ENCODE results near the gene MGAT3. TPM values are rescaled to one million over a fixed set of nuclear protein-coding genes. Genes with fewer than 3 reads are reported as not detected.

The MGAT3 gene
- total RNA-seq, 1 donor from 2014 or later = 2.1 TPM

DNA sequence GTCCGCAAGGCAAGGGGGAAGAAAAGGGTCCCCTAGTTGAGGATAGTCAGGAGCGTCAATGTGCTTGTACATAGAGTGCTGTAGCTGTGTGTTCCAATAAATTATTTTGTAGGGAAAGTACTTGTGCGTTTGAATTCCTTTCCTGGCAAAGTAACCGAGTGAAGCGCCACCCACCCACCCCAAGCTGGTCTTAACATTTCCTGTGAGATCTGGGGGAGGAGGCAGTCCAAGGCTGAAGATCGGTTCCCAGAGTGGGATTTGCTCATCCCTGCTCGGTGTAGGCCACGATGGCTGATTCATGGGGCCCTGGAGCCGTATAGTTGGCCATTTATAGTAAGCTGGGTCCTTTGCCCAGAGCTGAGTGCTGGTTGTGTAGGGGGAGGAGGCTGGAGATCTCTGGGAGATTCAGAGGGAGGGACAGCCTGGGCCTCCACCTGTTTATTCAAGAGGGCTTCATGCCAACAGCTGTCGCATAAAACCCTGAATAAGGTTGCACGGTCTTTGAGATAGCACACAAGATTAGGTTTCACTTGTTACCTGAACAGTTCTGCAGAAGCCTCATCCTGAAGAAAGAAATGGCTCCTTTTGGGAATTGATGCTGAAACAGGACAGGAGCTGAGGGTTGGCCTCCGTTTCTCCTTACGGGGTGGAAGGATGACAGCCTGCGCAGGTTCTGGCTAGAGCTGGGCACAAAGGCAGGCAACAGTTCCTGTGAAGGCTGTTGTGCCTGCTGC is 65.9 kb downstream of the MGAT3 start:
- no peaks in the 10 kb centered on the region for H3K9me3 ChIP-seq (ENCODE audit: control insufficient read depth in 3 of 3, low read length in 3 of 3)
- H3K4me1 ChIP-seq (ENCODE audit: control insufficient read depth in 3 of 3, insufficient read depth in 3 of 3, low read length in 3 of 3) = peaks cover 57 to 73% (median 58%) of the 10 kb centered on the region in 3 donors
- H3K27me3 ChIP-seq (ENCODE audit: control insufficient read depth in 3 of 3, insufficient read depth in 3 of 3, low read length in 3 of 3) = no peaks in the 10 kb centered on the region
- peak overlapping the region; percentile 99 to 100 (median 99) for H3K9ac ChIP-seq (ENCODE audit: low read depth in 1 of 3, low read length in 3 of 3)
- H3K4me3 ChIP-seq (ENCODE audit: low read length in 3 of 3) = peak overlapping the region; percentile 94 to 98 (median 94)
- peak overlapping the region; percentile 99 for H3K27ac ChIP-seq (ENCODE audit: low read depth, low read length)
- H3K36me3 ChIP-seq (ENCODE audit: control insufficient read depth in 3 of 3, insufficient read depth in 3 of 3, low read length in 3 of 3) = peaks cover 27 to 42% (median 35%) of the 10 kb centered on the region in 3 donors

DNA sequence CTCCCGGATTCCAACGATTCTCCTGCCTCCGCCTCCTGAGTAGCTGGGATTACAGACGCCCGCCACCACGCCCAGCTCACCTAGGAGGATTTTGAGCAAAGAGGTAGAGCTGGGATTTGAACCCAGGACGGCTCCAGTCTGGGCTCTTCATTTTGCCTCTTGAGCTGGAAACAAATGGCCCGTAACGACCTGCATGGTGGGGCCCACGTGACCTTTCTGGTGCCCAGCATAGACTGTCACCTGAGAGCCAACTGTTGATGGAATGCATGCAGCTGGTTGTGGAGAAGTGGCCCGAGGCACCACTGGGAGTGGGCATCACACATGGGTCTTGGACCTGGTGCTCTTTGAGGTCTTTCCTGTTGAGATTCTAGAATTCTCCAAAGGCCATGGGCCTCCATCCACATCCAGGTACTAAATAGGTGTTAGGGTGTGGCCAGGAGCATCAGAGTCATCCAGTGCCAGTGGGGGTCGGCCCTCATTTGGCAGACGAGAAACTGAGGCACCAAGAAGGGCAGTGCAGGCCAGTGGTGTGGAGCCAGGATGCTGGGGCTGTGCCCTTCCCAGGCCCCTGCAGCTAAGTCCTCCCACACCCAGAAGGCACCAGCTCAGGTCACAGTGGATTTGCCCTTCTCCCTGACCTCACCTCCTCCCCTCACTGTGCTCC is 67.4 kb downstream of the MGAT3 start:
- Histone ChIP-seq H3K27me3 (ENCODE audit: control insufficient read depth in 3 of 3, insufficient read depth in 3 of 3, low read length in 3 of 3) (no peaks in the 10 kb centered on the region), H3K4me1 (ENCODE audit: control insufficient read depth in 3 of 3, insufficient read depth in 3 of 3, low read length in 3 of 3) (peaks cover 63 to 75% (median 66%) of the 10 kb centered on the region in 3 donors), H3K36me3 (ENCODE audit: control insufficient read depth in 3 of 3, insufficient read depth in 3 of 3, low read length in 3 of 3) (peaks cover 30 to 42% (median 39%) of the 10 kb centered on the region in 3 donors)

DNA sequence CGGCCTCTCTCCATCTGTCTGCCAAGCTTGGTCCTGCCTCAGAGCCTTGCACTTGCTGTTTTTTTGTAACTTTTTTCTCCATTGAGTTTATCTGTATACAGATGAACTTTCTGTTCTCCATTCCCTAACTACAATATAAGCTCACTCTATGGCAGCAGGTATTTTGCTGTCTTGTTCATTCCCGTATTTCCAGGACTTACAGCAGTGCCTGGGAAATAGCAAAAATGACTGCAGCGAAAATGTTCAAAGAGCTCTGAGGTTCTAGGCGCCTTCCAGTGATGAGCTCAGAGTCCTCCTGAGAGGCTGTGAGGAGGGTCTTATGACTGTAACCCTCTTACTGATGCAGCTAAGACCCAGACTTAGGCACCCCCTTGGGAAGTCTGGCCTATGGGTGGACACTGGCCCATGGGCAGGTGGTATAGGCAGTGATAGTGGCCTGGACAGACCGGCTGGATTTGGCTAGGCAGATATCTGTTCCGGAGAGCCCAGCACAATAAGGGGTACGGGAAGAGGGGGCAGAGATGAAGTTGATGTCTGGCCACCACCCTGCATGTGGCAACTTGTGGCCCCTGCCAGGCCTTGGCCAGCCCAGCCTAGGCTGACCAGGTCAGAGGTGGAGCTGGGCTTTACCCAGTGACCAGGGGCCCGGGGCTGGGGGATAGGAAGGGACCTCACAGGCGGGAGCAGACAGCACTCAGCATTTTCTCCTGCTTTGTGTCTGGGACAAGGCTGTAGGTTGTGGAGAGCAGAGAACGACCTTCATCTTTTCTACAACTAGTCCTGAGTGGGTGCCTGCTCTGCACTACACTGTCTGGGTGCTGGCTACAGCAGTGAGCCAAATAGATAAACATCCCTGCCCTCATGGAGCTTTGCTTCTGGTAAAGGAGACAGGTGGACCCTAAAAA is 68.2 kb downstream of the MGAT3 start:
- peaks cover 68 to 78% (median 72%) of the 10 kb centered on the region in 3 donors for H3K4me1 ChIP-seq (ENCODE audit: control insufficient read depth in 3 of 3, insufficient read depth in 3 of 3, low read length in 3 of 3)
- H3K27ac ChIP-seq (ENCODE audit: low read depth, low read length) = peak overlapping the region; percentile 23
- peaks cover 37 to 42% (median 42%) of the 10 kb centered on the region in 3 donors for H3K36me3 ChIP-seq (ENCODE audit: control insufficient read depth in 3 of 3, insufficient read depth in 3 of 3, low read length in 3 of 3)
- H3K27me3 ChIP-seq (ENCODE audit: control insufficient read depth in 3 of 3, insufficient read depth in 3 of 3, low read length in 3 of 3) = no peaks in the 10 kb centered on the region
- no peak overlapping the region for H3K4me3 ChIP-seq (ENCODE audit: low read length in 3 of 3)
- no peaks in the 10 kb centered on the region for H3K9me3 ChIP-seq (ENCODE audit: control insufficient read depth in 3 of 3, low read length in 3 of 3)
- peak overlapping the region in 1 of 3 donors; percentile 28 for H3K9ac ChIP-seq (ENCODE audit: low read depth in 1 of 3, low read length in 3 of 3)

More for the DNA sequence above, 67.4 kb downstream of the MGAT3 start:
- Histone ChIP-seq H3K27ac (ENCODE audit: low read depth, low read length) (peak overlapping the region; percentile 23), H3K9me3 (ENCODE audit: control insufficient read depth in 3 of 3, low read length in 3 of 3) (no peaks in the 10 kb centered on the region), H3K9ac (ENCODE audit: low read depth in 1 of 3, low read length in 3 of 3) (peak overlapping the region in 1 of 3 donors; percentile 28), H3K4me3 (ENCODE audit: low read length in 3 of 3) (no peak overlapping the region)

DNA sequence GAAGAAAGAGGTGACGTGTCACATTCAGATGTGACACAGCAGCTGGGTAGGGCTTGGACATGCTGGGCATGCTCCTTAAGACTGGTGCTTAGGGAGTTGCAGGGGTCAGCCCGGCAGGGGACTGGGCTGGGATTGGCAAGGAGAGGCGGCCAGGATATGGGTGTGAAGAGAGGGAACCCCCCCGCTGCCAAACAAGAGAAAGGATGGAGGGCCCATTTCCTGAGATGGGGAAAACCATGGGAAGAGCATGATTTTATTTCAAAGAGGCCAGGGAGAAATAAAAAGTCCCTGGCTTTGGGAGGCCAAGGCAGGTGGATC is 68.8 kb downstream of the MGAT3 start:
- H3K9me3 ChIP-seq (ENCODE audit: control insufficient read depth in 3 of 3, low read length in 3 of 3) = no peaks in the 10 kb centered on the region
- H3K4me3 ChIP-seq (ENCODE audit: low read length in 3 of 3) = no peak overlapping the region
- H3K27me3 ChIP-seq (ENCODE audit: control insufficient read depth in 3 of 3, insufficient read depth in 3 of 3, low read length in 3 of 3) = no peaks in the 10 kb centered on the region
- peaks cover 74 to 84% (median 74%) of the 10 kb centered on the region in 3 donors for H3K4me1 ChIP-seq (ENCODE audit: control insufficient read depth in 3 of 3, insufficient read depth in 3 of 3, low read length in 3 of 3)
- peak overlapping the region; percentile 23 for H3K27ac ChIP-seq (ENCODE audit: low read depth, low read length)
- peak overlapping the region in 1 of 3 donors; percentile 28 for H3K9ac ChIP-seq (ENCODE audit: low read depth in 1 of 3, low read length in 3 of 3)
- peaks cover 37 to 45% (median 40%) of the 10 kb centered on the region in 3 donors for H3K36me3 ChIP-seq (ENCODE audit: control insufficient read depth in 3 of 3, insufficient read depth in 3 of 3, low read length in 3 of 3)

DNA sequence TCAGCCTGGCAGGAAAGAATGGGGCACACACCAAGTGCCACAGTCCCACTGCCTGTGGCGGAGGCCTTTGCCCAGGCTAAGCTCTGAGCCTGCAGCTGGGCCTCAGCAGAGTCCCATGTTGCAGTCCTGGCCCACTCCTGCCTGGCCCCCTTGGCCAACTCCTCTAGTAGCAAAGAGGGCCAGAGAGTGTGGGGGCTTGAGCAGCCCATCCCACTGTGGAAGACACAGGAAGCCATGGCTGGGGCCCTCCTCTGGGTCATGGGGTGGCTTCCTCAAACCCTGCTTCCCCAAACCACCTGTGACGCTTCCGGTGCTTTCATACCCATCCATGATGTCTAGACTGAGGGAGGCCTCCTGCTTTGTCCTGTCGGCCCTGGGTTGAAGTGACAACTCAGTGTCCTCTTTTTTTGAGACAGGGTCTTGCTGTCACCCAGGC is 69.9 kb downstream of the MGAT3 start:
- Histone ChIP-seq H3K36me3 (ENCODE audit: control insufficient read depth in 3 of 3, insufficient read depth in 3 of 3, low read length in 3 of 3) (peaks cover 30 to 45% (median 35%) of the 10 kb centered on the region in 3 donors), H3K4me1 (ENCODE audit: control insufficient read depth in 3 of 3, insufficient read depth in 3 of 3, low read length in 3 of 3) (peaks cover 78 to 88% (median 81%) of the 10 kb centered on the region in 3 donors), H3K27ac (ENCODE audit: low read depth, low read length) (no peak overlapping the region), H3K9ac (ENCODE audit: low read depth in 1 of 3, low read length in 3 of 3) (peak overlapping the region in 1 of 3 donors; percentile 28), H3K4me3 (ENCODE audit: low read length in 3 of 3) (no peak overlapping the region), H3K27me3 (ENCODE audit: control insufficient read depth in 3 of 3, insufficient read depth in 3 of 3, low read length in 3 of 3) (no peaks in the 10 kb centered on the region), H3K9me3 (ENCODE audit: control insufficient read depth in 3 of 3, low read length in 3 of 3) (no peaks in the 10 kb centered on the region)

DNA sequence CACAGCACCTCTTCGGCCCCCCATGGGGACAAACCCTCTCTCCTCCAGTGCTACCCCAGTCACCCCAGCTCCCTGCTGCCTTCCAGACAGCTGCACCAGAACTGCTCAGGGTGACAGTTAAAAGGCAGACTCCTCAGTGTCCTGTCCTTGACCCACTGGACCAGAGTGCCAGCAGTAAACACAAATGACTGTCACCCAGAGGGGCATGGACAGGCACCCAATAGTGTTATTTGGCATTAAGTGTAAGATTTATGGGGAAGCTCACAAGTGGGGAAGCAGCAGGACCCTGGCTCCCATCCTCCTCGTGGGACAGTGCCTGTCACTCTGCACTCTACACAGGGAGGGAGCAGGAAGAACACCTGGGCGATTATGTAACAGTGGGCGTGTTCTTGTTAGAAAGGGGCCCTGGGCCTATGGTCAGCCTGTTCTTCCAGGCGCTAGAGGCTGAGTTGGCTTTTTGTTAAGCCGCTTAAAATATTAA is 70.7 kb downstream of the MGAT3 start:
- peak overlapping the region in 1 of 3 donors; percentile 54 for H3K9ac ChIP-seq (ENCODE audit: low read depth in 1 of 3, low read length in 3 of 3)
- peaks cover 22 to 39% (median 30%) of the 10 kb centered on the region in 3 donors for H3K36me3 ChIP-seq (ENCODE audit: control insufficient read depth in 3 of 3, insufficient read depth in 3 of 3, low read length in 3 of 3)
- H3K27me3 ChIP-seq (ENCODE audit: control insufficient read depth in 3 of 3, insufficient read depth in 3 of 3, low read length in 3 of 3) = no peaks in the 10 kb centered on the region
- no peaks in the 10 kb centered on the region for H3K9me3 ChIP-seq (ENCODE audit: control insufficient read depth in 3 of 3, low read length in 3 of 3)
- peak overlapping the region; percentile 63 for H3K27ac ChIP-seq (ENCODE audit: low read depth, low read length)
- no peak overlapping the region for H3K4me3 ChIP-seq (ENCODE audit: low read length in 3 of 3)
- peaks cover 74 to 85% (median 78%) of the 10 kb centered on the region in 3 donors for H3K4me1 ChIP-seq (ENCODE audit: control insufficient read depth in 3 of 3, insufficient read depth in 3 of 3, low read length in 3 of 3)

DNA sequence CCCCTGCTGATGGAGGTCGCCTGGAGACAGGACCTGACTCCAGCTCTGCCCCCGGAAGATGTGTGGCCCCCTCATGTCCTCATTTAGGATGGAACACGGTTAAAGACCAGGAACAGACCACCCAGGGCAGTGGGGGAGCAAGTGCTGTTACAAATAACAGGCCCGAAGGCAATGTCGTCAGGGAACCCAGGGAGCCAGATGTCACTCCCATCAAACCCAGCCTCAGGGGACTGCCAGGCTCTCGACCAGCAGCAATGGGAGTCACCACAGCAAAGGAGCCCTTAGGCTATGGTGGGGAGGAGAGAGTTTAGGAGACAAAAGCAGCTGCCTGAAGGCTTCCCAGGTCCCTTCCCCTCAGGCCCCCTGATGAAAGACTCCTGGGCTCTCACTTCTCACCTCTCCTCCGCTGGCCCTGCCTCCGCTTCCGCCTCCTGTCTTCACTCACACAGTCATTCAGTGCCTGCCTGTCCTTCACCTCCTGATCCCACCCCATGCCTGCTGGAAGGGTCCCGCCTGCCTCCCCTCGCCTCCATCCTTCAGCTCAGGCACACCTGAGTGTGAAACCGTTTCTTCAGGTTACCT is 71.4 kb downstream of the MGAT3 start:
- peak overlapping the region; percentile 63 for H3K27ac ChIP-seq (ENCODE audit: low read depth, low read length)
- no peaks in the 10 kb centered on the region for H3K27me3 ChIP-seq (ENCODE audit: control insufficient read depth in 3 of 3, insufficient read depth in 3 of 3, low read length in 3 of 3)
- H3K9ac ChIP-seq (ENCODE audit: low read depth in 1 of 3, low read length in 3 of 3) = peak overlapping the region; percentile 33 to 78 (median 50)
- peaks cover 16 to 33% (median 28%) of the 10 kb centered on the region in 3 donors for H3K36me3 ChIP-seq (ENCODE audit: control insufficient read depth in 3 of 3, insufficient read depth in 3 of 3, low read length in 3 of 3)
- H3K9me3 ChIP-seq (ENCODE audit: control insufficient read depth in 3 of 3, low read length in 3 of 3) = no peaks in the 10 kb centered on the region
- peaks cover 68 to 78% (median 71%) of the 10 kb centered on the region in 3 donors for H3K4me1 ChIP-seq (ENCODE audit: control insufficient read depth in 3 of 3, insufficient read depth in 3 of 3, low read length in 3 of 3)
- H3K4me3 ChIP-seq (ENCODE audit: low read length in 3 of 3) = peak overlapping the region in 2 of 3 donors; percentile 31 to 41

DNA sequence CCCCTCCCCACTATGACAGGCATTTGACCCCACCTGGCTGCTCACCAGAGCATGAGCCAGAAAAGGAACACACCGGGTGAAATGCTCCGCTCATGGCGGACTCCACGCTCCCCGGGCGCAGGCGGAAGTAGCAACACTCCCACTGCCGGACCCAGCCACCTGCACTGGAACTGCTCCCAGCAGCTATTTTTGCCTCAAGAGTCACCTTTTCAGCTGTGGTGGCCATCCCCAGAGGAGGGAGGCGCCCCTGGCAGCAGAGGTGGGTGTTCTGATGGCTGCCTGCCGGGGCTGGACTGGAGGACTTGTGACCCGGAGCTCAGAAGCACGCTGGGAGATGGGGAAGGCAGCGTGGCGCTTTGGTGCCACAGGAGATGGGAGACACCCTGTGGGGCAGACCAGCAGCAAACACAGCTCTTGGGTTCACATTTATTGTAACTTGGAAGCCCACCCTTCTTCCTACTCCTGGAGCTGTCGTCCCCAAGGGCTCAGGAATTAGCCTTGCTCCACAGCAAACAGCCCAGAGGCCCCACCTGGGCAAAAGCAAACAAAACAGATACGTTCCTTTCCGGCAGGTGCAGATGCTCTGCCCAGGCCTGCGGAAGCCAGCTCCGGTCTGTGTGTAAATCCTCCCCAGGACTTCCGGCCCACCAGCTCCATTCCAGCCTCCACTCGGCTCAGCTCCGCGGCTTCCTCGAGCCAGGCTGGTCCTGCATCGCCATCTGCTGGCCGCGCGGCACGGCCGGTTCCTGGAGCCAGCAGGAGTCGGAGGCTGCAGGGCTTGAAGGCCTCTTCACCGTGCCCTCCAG is 72.1 kb downstream of the MGAT3 start:
- Histone ChIP-seq H3K27ac (ENCODE audit: low read depth, low read length) (peak overlapping the region; percentile 63), H3K4me1 (ENCODE audit: control insufficient read depth in 3 of 3, insufficient read depth in 3 of 3, low read length in 3 of 3) (peaks cover 62 to 74% (median 65%) of the 10 kb centered on the region in 3 donors), H3K4me3 (ENCODE audit: low read length in 3 of 3) (peak overlapping the region; percentile 41 to 57 (median 54)), H3K9ac (ENCODE audit: low read depth in 1 of 3, low read length in 3 of 3) (peak overlapping the region; percentile 33 to 78 (median 50)), H3K27me3 (ENCODE audit: control insufficient read depth in 3 of 3, insufficient read depth in 3 of 3, low read length in 3 of 3) (no peaks in the 10 kb centered on the region), H3K36me3 (ENCODE audit: control insufficient read depth in 3 of 3, insufficient read depth in 3 of 3, low read length in 3 of 3) (peaks cover 14 to 30% (median 23%) of the 10 kb centered on the region in 3 donors), H3K9me3 (ENCODE audit: control insufficient read depth in 3 of 3, low read length in 3 of 3) (no peaks in the 10 kb centered on the region)
